ENCODE data around the gene AKR1E2.

DNA sequence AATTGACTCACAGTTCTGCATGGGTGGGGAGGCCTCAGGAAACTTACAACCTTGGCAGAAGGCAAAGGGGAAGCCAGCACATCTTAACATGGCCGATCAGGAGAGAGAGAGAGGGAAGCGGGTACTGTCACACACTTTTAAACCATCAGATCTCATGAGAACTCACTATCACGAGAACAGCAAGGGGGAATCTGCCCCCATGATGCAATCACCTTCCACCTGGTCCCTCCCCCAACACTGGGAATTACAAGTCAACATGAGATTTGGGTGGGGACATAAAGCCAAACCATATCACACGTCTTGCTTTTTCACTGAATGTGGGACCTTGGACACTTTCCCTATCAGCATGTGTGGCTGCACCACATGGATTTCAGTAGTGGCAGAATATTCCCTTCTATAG, 9.0 kb upstream of the AKR1E2 start:
- TF ChIP-seq EZH2 (IDR thresholded peaks at IDR 0.05; ENCODE audit: borderline replicate concordance, insufficient read depth, low read depth, low read length, poor library complexity, severe bottlenecking) = no peak
- TF ChIP-seq, protein P1, sequence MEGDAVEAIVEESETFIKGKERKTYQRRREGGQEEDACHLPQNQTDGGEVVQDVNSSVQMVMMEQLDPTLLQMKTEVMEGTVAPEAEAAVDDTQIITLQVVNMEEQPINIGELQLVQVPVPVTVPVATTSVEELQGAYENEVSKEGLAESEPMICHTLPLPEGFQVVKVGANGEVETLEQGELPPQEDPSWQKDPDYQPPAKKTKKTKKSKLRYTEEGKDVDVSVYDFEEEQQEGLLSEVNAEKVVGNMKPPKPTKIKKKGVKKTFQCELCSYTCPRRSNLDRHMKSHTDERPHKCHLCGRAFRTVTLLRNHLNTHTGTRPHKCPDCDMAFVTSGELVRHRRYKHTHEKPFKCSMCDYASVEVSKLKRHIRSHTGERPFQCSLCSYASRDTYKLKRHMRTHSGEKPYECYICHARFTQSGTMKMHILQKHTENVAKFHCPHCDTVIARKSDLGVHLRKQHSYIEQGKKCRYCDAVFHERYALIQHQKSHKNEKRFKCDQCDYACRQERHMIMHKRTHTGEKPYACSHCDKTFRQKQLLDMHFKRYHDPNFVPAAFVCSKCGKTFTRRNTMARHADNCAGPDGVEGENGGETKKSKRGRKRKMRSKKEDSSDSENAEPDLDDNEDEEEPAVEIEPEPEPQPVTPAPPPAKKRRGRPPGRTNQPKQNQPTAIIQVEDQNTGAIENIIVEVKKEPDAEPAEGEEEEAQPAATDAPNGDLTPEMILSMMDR (IDR thresholded peaks at IDR 0.05) = no peak
